Neutrophil (primary cell): ENCODE data around the gene USP11.

Source experiments
- H3K27ac ChIP-seq: fragments of 200-600 bp; sonication (generic); 2 replicates; pipeline ENCODE4 v1.5.1; 2016; ENCODE audit warnings: mild to moderate bottlenecking, moderate library complexity
- H3K27me3 ChIP-seq: fragments of 200-600 bp; sonication (generic); 2 replicates; pipeline ENCODE4 v1.6.0; 2016; ENCODE audit warnings: mild to moderate bottlenecking
- H3K36me3 ChIP-seq: fragments of 200-600 bp; sonication (generic); 2 replicates; pipeline ENCODE4 v1.5.1; 2017
- H3K4me1 ChIP-seq, 2 experiments: fragments of 200-600 bp in 1 of 2; sonication (generic) in 1 of 2; 1 replicate in 1 of 2; 2 replicates in 1 of 2; pipeline versions ENCODE4 v1.5.1 to v1.6.1; 2013 to 2016; ENCODE audit warnings: low read depth in 1 of 2, low read length in 1 of 2, mild to moderate bottlenecking in 1 of 2, moderate library complexity in 1 of 2; ENCODE audit not compliant: control insufficient read depth in 1 of 2, insufficient read depth in 1 of 2
- H3K4me3 ChIP-seq, 2 experiments: fragments of 200-600 bp in 1 of 2; sonication (generic) in 1 of 2; 1 replicate in 1 of 2; 2 replicates in 1 of 2; pipeline ENCODE4 v1.5.1; 2013 to 2016; ENCODE audit warnings: low read depth in 1 of 2, low read length in 1 of 2, mild to moderate bottlenecking in 1 of 2, moderate library complexity in 1 of 2
- H3K9me3 ChIP-seq: fragments of 200-600 bp; sonication (generic); 2 replicates; pipeline ENCODE4 v1.5.1; 2016
- CTCF ChIP-seq: fragments of 200-600 bp; sonication (generic); IDR thresholded peaks from 2 replicates; pipeline ENCODE4 v1.5.1; 2016; ENCODE audit warnings: antibody characterized with exemption

USP11 gene

GRCh38 chrX:47204970-47205369 is 27.8 kb upstream of the USP11 start:
- H3K4me1 ChIP-seq, result no peaks in the 10 kb centered on the region
- no peak overlapping the region for H3K27ac ChIP-seq
- no peak overlapping the region for H3K4me3 ChIP-seq
- no peaks in the 10 kb centered on the region for H3K9me3 ChIP-seq
- H3K27me3 ChIP-seq, result no peaks in the 10 kb centered on the region
- no peak for TF ChIP-seq CTCF
- peaks cover 93% of the 10 kb centered on the region for H3K36me3 ChIP-seq

- no peak overlapping the region for H3K4me3 ChIP-seq
- H3K9me3 ChIP-seq, result no peaks in the 10 kb centered on the region
- peaks cover 93% of the 10 kb centered on the region for H3K36me3 ChIP-seq
- no peak for TF ChIP-seq CTCF
- H3K27ac ChIP-seq, result no peak overlapping the region
- H3K27me3 ChIP-seq, result no peaks in the 10 kb centered on the region
- H3K4me1 ChIP-seq, result no peaks in the 10 kb centered on the region
Observed at GRCh38 chrX:47206316-47206715, 26.5 kb upstream of the USP11 start.

GRCh38 chrX:47208108-47208507 is 24.7 kb upstream of the USP11 start:
- no peaks in the 10 kb centered on the region for H3K27me3 ChIP-seq
- TF ChIP-seq CTCF, result no peak
- H3K4me3 ChIP-seq, result no peak overlapping the region
- peaks cover 93% of the 10 kb centered on the region for H3K36me3 ChIP-seq
- no peaks in the 10 kb centered on the region for H3K4me1 ChIP-seq
- no peaks in the 10 kb centered on the region for H3K9me3 ChIP-seq
- no peak overlapping the region for H3K27ac ChIP-seq

GRCh38 chrX:47209508-47210238 is 23.1 kb upstream of the USP11 start:
- no peak for TF ChIP-seq CTCF
- Histone ChIP-seq H3K27ac (no peak overlapping the region), H3K9me3 (no peaks in the 10 kb centered on the region), H3K27me3 (no peaks in the 10 kb centered on the region), H3K4me3 (no peak overlapping the region), H3K4me1 (no peaks in the 10 kb centered on the region), H3K36me3 (peaks cover 98% of the 10 kb centered on the region)

GRCh38 chrX:47210661-47211425 is 22.0 kb upstream of the USP11 start:
- Histone ChIP-seq H3K4me3 (no peak overlapping the region), H3K4me1 (no peaks in the 10 kb centered on the region), H3K27ac (no peak overlapping the region), H3K9me3 (no peaks in the 10 kb centered on the region), H3K36me3 (peaks cover 98% of the 10 kb centered on the region), H3K27me3 (no peaks in the 10 kb centered on the region)
- no peak for TF ChIP-seq CTCF
